Activated CD4-positive, alpha-beta T cell treated with anti-CD3 and anti-CD28 coated beads for 36 hours (primary cell): ENCODE measurements around the gene BOLA3. TPM values are rescaled to one million over a fixed set of nuclear protein-coding genes. Genes with fewer than 3 reads are reported as not detected.

Source experiments
- ATAC-seq: fragments of 200-7000 bp; cut with Tn5 transposase; one replicate; pipeline ENCODE4 v1.10.0; 2021; ENCODE audit warnings: mild to moderate bottlenecking, moderate library complexity
- CTCF ChIA-PET: fragments of 350-600 bp; sonication (Branson Sonifier 250); formaldehyde crosslinking; loops from one replicate; lab custom pipeline; 2021; ENCODE audit warnings: antibody characterized with exemption; lab: Charles Lee
- POLR2A ChIA-PET: fragments of 350-600 bp; sonication (Branson Sonifier 250); formaldehyde crosslinking; loops from one replicate; lab custom pipeline; 2021; ENCODE audit warnings: antibody characterized with exemption, inconsistent platforms; lab: Charles Lee
- DNase-seq: peaks from one replicate; pipeline ENCODE4 v3.0.0-alpha.2; 2020
- H3K27ac Mint-ChIP-seq: one replicate; pipeline ENCODE4 v1.8.0; 2021; ENCODE audit warnings: mixed read lengths
- H3K27me3 Mint-ChIP-seq: one replicate; pipeline ENCODE4 v1.8.0; 2021; ENCODE audit warnings: mixed read lengths
- H3K36me3 Mint-ChIP-seq: one replicate; pipeline ENCODE4 v1.8.0; 2021; ENCODE audit warnings: low read depth, mixed read lengths
- H3K4me1 Mint-ChIP-seq: one replicate; pipeline ENCODE4 v1.8.0; 2021; ENCODE audit warnings: mixed read lengths
- H3K4me3 Mint-ChIP-seq: one replicate; pipeline ENCODE4 v1.8.0; 2021; ENCODE audit warnings: mild to moderate bottlenecking, moderate library complexity, mixed read lengths
- H3K9me3 Mint-ChIP-seq: one replicate; pipeline ENCODE4 v1.8.0; 2021; ENCODE audit warnings: low read depth, mixed read lengths
- intact Hi-C, 2 experiments: fragments of 100-400 bp; cut with DNase I in 1 of 2; cut with micrococcal nuclease in 1 of 2; formaldehyde crosslinking; loops; one replicate each; pipeline versions ENCODE4 v1.14.2 to v1.15.1; 2022 to 2024; cut with DNase I, micrococcal nuclease
- total RNA-seq, 2 experiments: library from RNA; stranded (reverse); gene quantifications; one replicate each; pipeline ENCODE4 v1.2.3, GENCODE V29; 2021

The BOLA3 gene
- total RNA-seq, 2 experiments from 2014 or later, result 119 to 130 TPM

DNA sequence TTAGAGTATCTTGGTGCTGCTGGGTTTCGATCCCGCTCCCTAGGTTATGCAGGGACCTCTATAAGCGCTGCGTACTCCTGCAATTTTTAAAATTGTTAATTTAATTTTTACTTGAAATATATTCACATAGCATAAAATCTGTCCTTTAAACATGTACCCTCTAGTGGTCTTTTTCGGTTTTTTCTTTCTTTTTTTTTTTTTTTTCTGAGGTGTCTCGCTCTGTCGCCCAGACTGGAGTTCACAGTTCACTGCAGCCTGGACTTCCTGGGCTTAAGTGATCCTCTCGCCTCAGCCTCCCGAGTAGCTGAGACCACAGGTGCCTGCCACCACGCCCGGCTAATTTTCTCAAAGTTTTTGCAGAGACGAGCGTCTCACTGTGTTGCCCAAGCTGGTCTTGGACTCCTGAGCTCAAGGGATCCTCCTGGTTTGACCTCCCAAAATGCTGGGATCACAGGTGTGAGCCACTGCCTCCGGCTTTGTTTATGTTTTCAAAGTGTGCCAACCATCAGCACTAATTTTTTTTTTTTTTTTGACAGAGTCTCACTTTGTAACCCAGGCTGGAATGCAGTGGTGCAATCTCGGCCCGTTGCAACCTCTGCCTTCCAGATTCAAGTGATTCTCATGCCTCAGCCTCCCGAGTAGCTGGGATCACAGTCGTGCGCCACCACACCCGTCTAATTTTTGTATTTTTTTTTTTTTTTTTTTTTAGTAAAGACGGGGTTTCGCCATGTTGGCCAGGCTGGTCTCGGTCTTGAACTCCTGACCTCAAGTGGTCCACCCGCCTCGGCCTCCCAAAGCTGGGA, 31.6 kb upstream of the BOLA3 start:
- Mint-ChIP-seq H3K27ac (peak overlapping the region; percentile 86), H3K9me3 (no peaks in the 10 kb centered on the region), H3K36me3 (peaks cover 18% of the 10 kb centered on the region), H3K27me3 (no peaks in the 10 kb centered on the region), H3K4me3 (peak overlapping the region; percentile 82), H3K4me1 (peaks cover 43% of the 10 kb centered on the region)
- CTCF ChIA-PET, result interaction anchor here (0.6 to 3.1 kb wide), 18 partner anchors 10 to 400 kb away, joined by 3 to 19 read pairs (median 6); partner anchors contain the start of genes DUSP11, MTHFD2 and STAMBP
- ATAC-seq, result peak; percentile 40
- DNase-seq, result peak; percentile 27
- POLR2A ChIA-PET, result interaction anchor here (0.6 to 2.6 kb wide), 19 partner anchors 10 to 442 kb away, joined by 3 to 32 read pairs (median 4); partner anchors contain the start of genes BOLA3, MTHFD2, TPRKB and WBP1
- intact Hi-C loops, result loop anchor here (2.0 to 10.0 kb wide), 4 partner anchors 32 to 946 kb away; partner anchors contain the start of genes ALMS1 (in 1 of the 2), BOLA3 (in 1 of the 2), PRADC1 (in 1 of the 2) and STAMBP (in 1 of the 2)

DNA sequence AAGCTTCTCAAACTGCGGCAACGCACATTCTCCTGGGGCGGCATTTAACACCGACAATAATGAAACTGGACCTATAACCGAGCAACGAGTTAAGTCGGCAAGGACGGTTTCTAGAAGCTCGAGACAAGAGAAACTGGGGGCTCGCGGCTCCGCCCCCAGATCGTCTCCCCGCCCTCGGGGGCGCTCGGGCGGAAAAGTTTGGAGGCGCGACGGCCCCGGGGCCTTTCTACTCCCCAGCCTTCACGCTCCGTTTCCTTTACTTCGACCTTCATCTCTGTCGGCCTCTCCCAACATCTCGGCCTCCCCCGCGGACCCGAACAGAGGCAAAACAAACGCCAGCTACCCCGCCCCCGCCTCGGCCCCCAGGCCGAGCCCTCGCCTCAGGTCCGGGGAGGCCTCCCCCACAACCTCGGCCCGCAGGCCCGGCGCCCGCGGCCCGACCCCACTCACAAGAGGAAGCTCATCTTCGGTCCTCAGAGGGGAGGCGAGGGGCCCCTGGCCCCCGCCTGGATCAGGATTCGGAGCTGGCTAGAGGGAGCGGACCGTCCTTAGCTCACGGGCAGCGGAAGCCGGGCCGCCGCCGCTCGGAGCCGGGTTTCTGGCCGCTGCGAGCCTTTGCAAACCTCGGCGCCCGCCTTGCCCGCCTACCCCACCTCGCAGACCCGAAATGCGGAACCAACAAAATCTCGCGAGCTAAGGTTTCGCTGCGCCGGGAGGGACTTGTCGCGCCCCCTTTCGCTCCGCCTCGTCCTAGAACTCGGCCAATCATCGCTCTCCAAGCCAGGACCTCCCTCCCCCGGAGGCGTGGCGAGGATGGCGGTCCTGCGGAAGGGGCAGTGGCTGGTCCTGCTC, 30.7 kb upstream of the BOLA3 start, which contains the start of gene MOB1A:
Gene MOB1A (minus strand): TSS at position 669 of the 852 bp plus-strand sequence. CDS start 205 bp downstream, at position 464.
- ATAC-seq, result peak; percentile 95
- POLR2A ChIA-PET, result interaction anchor here (0.6 to 2.6 kb wide), 24 partner anchors 9 to 441 kb away, joined by 3 to 32 read pairs (median 4); partner anchors contain the start of genes BOLA3, MTHFD2, STAMBP and TPRKB
- peak within 1 kb of the TSS; percentile 82 for H3K4me3 Mint-ChIP-seq

DNA sequence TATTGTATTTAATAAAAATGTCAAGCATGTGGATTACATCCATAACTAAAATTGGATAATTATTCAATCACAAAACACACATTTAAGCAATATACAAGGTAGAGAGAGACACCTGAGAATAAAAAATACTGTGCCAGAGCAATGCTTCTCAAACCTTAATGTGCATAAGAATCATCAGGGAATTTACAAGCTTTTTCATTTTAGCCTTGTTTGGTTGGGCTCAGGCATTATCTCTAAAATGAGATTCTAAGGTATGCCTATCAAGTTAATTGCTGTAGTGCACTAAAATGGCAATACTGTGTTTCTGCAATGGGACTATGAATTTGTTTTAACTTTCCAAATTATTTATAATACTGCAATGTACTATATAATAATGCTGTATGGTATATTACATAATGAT, 30.0 kb upstream of the BOLA3 start:
- ChIA-PET CTCF (interaction anchor here (0.9 to 3.1 kb wide), 10 partner anchors 11 to 355 kb away, joined by 3 to 19 read pairs (median 8); partner anchors contain the start of genes MTHFD2 and STAMBP), POLR2A (interaction anchor here (0.7 to 2.6 kb wide), 9 partner anchors 9 to 349 kb away, joined by 3 to 32 read pairs (median 5); partner anchors contain the start of genes MTHFD2 and STAMBP)
- peak overlapping the region; percentile 82 for H3K4me3 Mint-ChIP-seq
- H3K4me1 Mint-ChIP-seq, result peaks cover 47% of the 10 kb centered on the region
- H3K36me3 Mint-ChIP-seq, result peaks cover 18% of the 10 kb centered on the region
- no peaks in the 10 kb centered on the region for H3K27me3 Mint-ChIP-seq
- no peaks in the 10 kb centered on the region for H3K9me3 Mint-ChIP-seq
- peak overlapping the region; percentile 87 for H3K27ac Mint-ChIP-seq
- DNase-seq (no peak), ATAC-seq (no peak)
- intact Hi-C loops, result loop anchor here (1.0 to 10.0 kb wide), 12 partner anchors 21 to 945 kb away; partner anchors contain the start of genes MTHFD2 (in 2 of the 2), STAMBP (in 2 of the 2), ALMS1 (in 1 of the 2) and BOLA3 (in 1 of the 2)

More for the DNA sequence above, 30.7 kb upstream of the BOLA3 start, which contains the start of gene MOB1A:
- Mint-ChIP-seq H3K9me3 (no peaks in the 10 kb centered on the region), H3K27me3 (no peaks in the 10 kb centered on the region), H3K36me3 (peaks cover 18% of the 10 kb centered on the region), H3K27ac (peak within 1 kb of the TSS; percentile 87), H3K4me1 (peaks cover 42% of the 10 kb centered on the region)
- DNase-seq, result peak; percentile 99
- CTCF ChIA-PET, result interaction anchor here (0.5 to 3.1 kb wide), 28 partner anchors 9 to 1035 kb away, joined by 3 to 19 read pairs (median 4); partner anchors contain the start of genes DUSP11, MTHFD2 and STAMBP
- intact Hi-C loops, result loop anchor here (1.0 to 10.0 kb wide), 12 partner anchors 20 to 946 kb away; partner anchors contain the start of genes MTHFD2 (in 2 of the 2), STAMBP (in 2 of the 2), ALMS1 (in 1 of the 2) and BOLA3 (in 1 of the 2)

- Mint-ChIP-seq H3K4me1 (peaks cover 46% of the 10 kb centered on the region), H3K27me3 (no peaks in the 10 kb centered on the region), H3K9me3 (no peaks in the 10 kb centered on the region), H3K36me3 (peaks cover 32% of the 10 kb centered on the region), H3K27ac (peak overlapping the region; percentile 51), H3K4me3 (no peak overlapping the region)
- ChIA-PET CTCF (interaction anchor here (0.7 to 1.4 kb wide), 5 partner anchors 8 to 351 kb away, joined by 3 to 4 read pairs (median 3); no protein-coding TSS in a partner anchor), POLR2A (no interaction called here)
- no peak for ATAC-seq
- DNase-seq, result no peak
- intact Hi-C loops, result loop anchor here (5.0 to 10.0 kb wide), 3 partner anchors 32 to 788 kb away; partner anchors contain the start of genes ALMS1 (in 1 of the 2) and STAMBP (in 1 of the 2)
Measured at GRCh38 chr2:74174909-74175308, 27.2 kb upstream of the BOLA3 start.

DNA sequence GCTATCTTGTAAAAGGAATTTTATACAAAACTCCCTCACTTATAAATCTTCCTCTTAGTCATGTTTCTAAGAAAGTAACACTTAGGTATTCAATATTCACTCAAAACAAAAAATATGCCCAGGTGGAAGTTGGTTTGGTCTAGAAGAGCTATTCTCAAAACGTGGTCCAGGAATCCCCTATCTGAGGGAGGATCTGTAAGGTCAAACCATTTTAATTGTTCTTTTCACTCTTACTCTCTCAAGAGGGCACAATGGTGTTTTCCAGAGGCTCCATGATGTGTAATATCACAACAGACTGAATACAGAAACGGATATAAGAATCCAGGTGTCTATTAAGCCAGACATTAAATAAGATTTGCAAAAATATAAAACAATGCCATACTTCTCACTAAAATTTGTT, 21.0 kb upstream of the BOLA3 start:
- ATAC-seq (peak; percentile 74), DNase-seq (no peak)
- CTCF ChIA-PET, result interaction anchor here (0.5 to 1.8 kb wide), 7 partner anchors 10 to 346 kb away, joined by 3 to 9 read pairs (median 3); partner anchors contain the start of gene MOB1A
- intact Hi-C loops, result loop anchor here in 1 of 2 experiments (5.0 kb wide), 1 partner anchor 34 kb away; no protein-coding TSS in a partner anchor
- peaks cover 52% of the 10 kb centered on the region for H3K36me3 Mint-ChIP-seq
- H3K9me3 Mint-ChIP-seq, result no peaks in the 10 kb centered on the region
- POLR2A ChIA-PET, result interaction anchor here (0.5 to 1.7 kb wide), 2 partner anchors 10 to 49 kb away, joined by 3 to 6 read pairs; partner anchors contain the start of gene MOB1A
- H3K27me3 Mint-ChIP-seq, result no peaks in the 10 kb centered on the region
- H3K4me1 Mint-ChIP-seq, result peaks cover 21% of the 10 kb centered on the region
- H3K27ac Mint-ChIP-seq, result peak overlapping the region; percentile 59
- no peak overlapping the region for H3K4me3 Mint-ChIP-seq

DNA sequence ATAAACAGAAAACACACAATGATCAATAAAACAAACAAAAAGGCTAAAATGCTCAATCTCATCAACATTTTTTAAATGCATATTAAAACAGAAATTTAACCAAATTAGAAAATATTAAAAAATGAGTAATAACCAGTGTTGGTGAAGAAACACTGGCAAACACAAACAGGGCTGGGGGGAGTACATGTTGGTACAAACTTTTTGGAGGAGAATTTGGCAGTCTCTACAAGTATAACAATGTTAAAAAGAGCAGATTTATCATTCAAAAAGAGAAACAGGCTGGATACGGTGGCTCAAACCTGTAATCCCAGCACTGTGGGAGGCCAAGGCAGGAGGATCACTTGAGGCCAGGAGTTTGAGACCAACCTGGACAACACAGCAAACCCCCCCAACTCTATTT, 17.0 kb upstream of the BOLA3 start:
- Mint-ChIP-seq H3K4me3 (no peak overlapping the region), H3K36me3 (peaks cover 54% of the 10 kb centered on the region), H3K27me3 (no peaks in the 10 kb centered on the region), H3K27ac (no peak overlapping the region), H3K4me1 (peaks cover 10% of the 10 kb centered on the region), H3K9me3 (no peaks in the 10 kb centered on the region)
- no peak for DNase-seq
- ChIA-PET CTCF (no interaction called here), POLR2A (interaction anchor here (0.7 kb wide), 1 partner anchor 7 kb away, joined by 3 read pairs; no protein-coding TSS in a partner anchor)
- intact Hi-C loops, result loop anchor here in 1 of 2 experiments (5.0 kb wide), 1 partner anchor 38 kb away; no protein-coding TSS in a partner anchor
- no peak for ATAC-seq

GRCh38 chr2:74162951-74163350, 15.2 kb upstream of the BOLA3 start:
- Mint-ChIP-seq H3K9me3 (no peaks in the 10 kb centered on the region), H3K27me3 (no peaks in the 10 kb centered on the region), H3K4me3 (no peak overlapping the region), H3K36me3 (peaks cover 56% of the 10 kb centered on the region), H3K4me1 (peaks cover 4% of the 10 kb centered on the region), H3K27ac (peak overlapping the region; percentile 31)
- DNase-seq (no peak), ATAC-seq (no peak)
- CTCF ChIA-PET, result interaction anchor here (1.2 to 1.6 kb wide), 2 partner anchors 12 to 16 kb away, joined by 4 to 5 read pairs; partner anchors contain the start of gene BOLA3
- intact Hi-C loops, result no loop called here
- POLR2A ChIA-PET, result interaction anchor here (0.9 to 1.1 kb wide), 2 partner anchors 15 to 16 kb away, joined by 4 read pairs; partner anchors contain the start of gene MOB1A

GRCh38 chr2:74155830-74156229, 8.1 kb upstream of the BOLA3 start:
- ChIA-PET POLR2A (no interaction called here), CTCF (interaction anchor here (0.5 to 11.2 kb wide), 4 partner anchors 13 to 331 kb away, joined by 3 to 155 read pairs (median 4); partner anchors contain the start of gene STAMBP)
- DNase-seq, result no peak
- Mint-ChIP-seq H3K4me3 (no peak overlapping the region), H3K4me1 (no peaks in the 10 kb centered on the region), H3K9me3 (no peaks in the 10 kb centered on the region), H3K36me3 (peaks cover 34% of the 10 kb centered on the region), H3K27ac (no peak overlapping the region), H3K27me3 (no peaks in the 10 kb centered on the region)
- intact Hi-C loops, result loop anchor here in 1 of 2 experiments (2.0 kb wide), 1 partner anchor 15 kb away; no protein-coding TSS in a partner anchor
- no peak for ATAC-seq

- Mint-ChIP-seq H3K9me3 (no peaks in the 10 kb centered on the region), H3K4me3 (no peak overlapping the region), H3K4me1 (no peaks in the 10 kb centered on the region), H3K27ac (peak overlapping the region; percentile 1), H3K36me3 (peaks cover 19% of the 10 kb centered on the region), H3K27me3 (no peaks in the 10 kb centered on the region)
- intact Hi-C loops, result no loop called here
- ChIA-PET POLR2A (interaction anchor here (1.0 kb wide), 1 partner anchor 63 kb away, joined by 3 read pairs; no protein-coding TSS in a partner anchor), CTCF (interaction anchor here (0.6 to 11.2 kb wide), 5 partner anchors 19 to 328 kb away, joined by 3 to 155 read pairs (median 4); partner anchors contain the start of genes MOB1A and STAMBP)
- ATAC-seq, result no peak
- no peak for DNase-seq
Measured at GRCh38 chr2:74152954-74153353, 5.2 kb upstream of the BOLA3 start.
